DND-41 (cell line): ENCODE results near the gene CFB.

Experiments
- EZH2 ChIP-seq: IDR thresholded peaks from 3 replicates; pipeline ENCODE4 v1.6.1; 2012; ENCODE audit warnings: borderline replicate concordance, low read depth, mild to moderate bottlenecking, moderate library complexity, low read length, inconsistent platforms; ENCODE audit not compliant: severe bottlenecking
- TF ChIP-seq, protein P1 (sequence below): IDR thresholded peaks from 2 replicates; pipeline ENCODE4 v1.5.1; 2012; ENCODE audit warnings: borderline replicate concordance, low read length, moderate library complexity, mild to moderate bottlenecking; ENCODE audit not compliant: poor library complexity, severe bottlenecking; ENCODE audit errors: extremely low read depth

DNA sequence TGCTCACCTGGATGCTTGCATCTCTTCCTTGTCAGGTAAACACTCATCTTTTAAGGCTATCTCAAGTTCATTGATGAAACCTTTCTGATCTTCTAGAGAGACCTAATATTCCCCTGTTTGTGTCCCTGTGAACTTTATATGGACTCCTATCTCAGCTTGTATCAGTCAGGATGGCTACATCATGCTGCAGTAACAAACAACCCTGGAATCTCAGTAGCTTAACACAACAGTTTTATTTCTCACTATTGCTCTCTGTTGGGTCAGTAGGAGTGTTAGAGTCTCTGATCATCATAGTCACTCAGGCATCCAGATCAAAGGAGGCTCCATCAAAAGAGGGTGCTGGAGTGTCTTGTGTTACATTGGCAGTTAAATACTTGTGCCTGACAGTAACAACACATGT is 30.5 kb upstream of the CFB start:
- TF ChIP-seq, protein P1, sequence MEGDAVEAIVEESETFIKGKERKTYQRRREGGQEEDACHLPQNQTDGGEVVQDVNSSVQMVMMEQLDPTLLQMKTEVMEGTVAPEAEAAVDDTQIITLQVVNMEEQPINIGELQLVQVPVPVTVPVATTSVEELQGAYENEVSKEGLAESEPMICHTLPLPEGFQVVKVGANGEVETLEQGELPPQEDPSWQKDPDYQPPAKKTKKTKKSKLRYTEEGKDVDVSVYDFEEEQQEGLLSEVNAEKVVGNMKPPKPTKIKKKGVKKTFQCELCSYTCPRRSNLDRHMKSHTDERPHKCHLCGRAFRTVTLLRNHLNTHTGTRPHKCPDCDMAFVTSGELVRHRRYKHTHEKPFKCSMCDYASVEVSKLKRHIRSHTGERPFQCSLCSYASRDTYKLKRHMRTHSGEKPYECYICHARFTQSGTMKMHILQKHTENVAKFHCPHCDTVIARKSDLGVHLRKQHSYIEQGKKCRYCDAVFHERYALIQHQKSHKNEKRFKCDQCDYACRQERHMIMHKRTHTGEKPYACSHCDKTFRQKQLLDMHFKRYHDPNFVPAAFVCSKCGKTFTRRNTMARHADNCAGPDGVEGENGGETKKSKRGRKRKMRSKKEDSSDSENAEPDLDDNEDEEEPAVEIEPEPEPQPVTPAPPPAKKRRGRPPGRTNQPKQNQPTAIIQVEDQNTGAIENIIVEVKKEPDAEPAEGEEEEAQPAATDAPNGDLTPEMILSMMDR: no peak
- no peak for TF ChIP-seq EZH2
